Glutamatergic neuron (in vitro differentiated cells): ENCODE data around the gene C2orf76. TPM values are rescaled to one million over a fixed set of nuclear protein-coding genes. Genes with fewer than 3 reads are reported as not detected.

Experiments
- DNase-seq: peaks from one replicate; pipeline ENCODE4 v3.0.0; 2022
- H3K27ac Mint-ChIP-seq: one replicate; pipeline ENCODE4 v1.8.0; 2020; ENCODE audit warnings: mild to moderate bottlenecking, mixed read lengths, inconsistent platforms; ENCODE audit not compliant: unreplicated experiment
- H3K27me3 Mint-ChIP-seq: one replicate; pipeline ENCODE4 v1.8.0; 2020; ENCODE audit warnings: mild to moderate bottlenecking, moderate library complexity, mixed read lengths, inconsistent platforms; ENCODE audit not compliant: unreplicated experiment
- H3K36me3 Mint-ChIP-seq: one replicate; pipeline ENCODE4 v1.8.0; 2020; ENCODE audit warnings: mild to moderate bottlenecking, mixed read lengths, inconsistent platforms; ENCODE audit not compliant: unreplicated experiment
- H3K4me1 Mint-ChIP-seq: one replicate; pipeline ENCODE4 v1.8.0; 2020; ENCODE audit warnings: mild to moderate bottlenecking, low read depth, mixed read lengths, inconsistent platforms; ENCODE audit not compliant: unreplicated experiment
- H3K4me3 Mint-ChIP-seq: one replicate; pipeline ENCODE4 v1.8.0; 2020; ENCODE audit warnings: mild to moderate bottlenecking, mixed read lengths, inconsistent platforms; ENCODE audit not compliant: unreplicated experiment
- H3K9me3 Mint-ChIP-seq: one replicate; pipeline ENCODE4 v1.8.0; 2020; ENCODE audit warnings: mild to moderate bottlenecking, moderate library complexity, mixed read lengths, inconsistent platforms; ENCODE audit not compliant: unreplicated experiment
- CTCF ChIP-seq: fragments of 200-600 bp; sonication (generic); IDR thresholded peaks from one replicate; pipeline ENCODE4 v1.5.0; 2021; ENCODE audit not compliant: partially characterized antibody, unreplicated experiment
- total RNA-seq: library from RNA; stranded (reverse); fragmentation: NEBNext Ultra II Directional; extraction: Animal tissue kit (Norgen Biotek cat#: 25700); gene quantifications from one replicate; pipeline ENCODE4 v1.2.1, GENCODE V29; 2021; ENCODE audit not compliant: unreplicated experiment

C2orf76 gene
- total RNA-seq, 1 donor from 2014 or later: 10.4 TPM

GRCh38 chr2:119308793-119309330, 57.8 kb downstream of the C2orf76 start:
- DNase-seq: no peak
- Mint-ChIP-seq H3K27me3 (no peaks in the 10 kb centered on the region), H3K9me3 (no peaks in the 10 kb centered on the region), H3K4me3 (no peak overlapping the region), H3K4me1 (peaks cover 6% of the 10 kb centered on the region), H3K27ac (no peak overlapping the region), H3K36me3 (no peaks in the 10 kb centered on the region)
- TF ChIP-seq CTCF: no peak

- no peak overlapping the region for H3K27ac Mint-ChIP-seq
- no peak overlapping the region for H3K4me3 Mint-ChIP-seq
- no peak for TF ChIP-seq CTCF
- no peaks in the 10 kb centered on the region for H3K9me3 Mint-ChIP-seq
- no peaks in the 10 kb centered on the region for H3K36me3 Mint-ChIP-seq
- no peak for DNase-seq
- no peaks in the 10 kb centered on the region for H3K27me3 Mint-ChIP-seq
- H3K4me1 Mint-ChIP-seq: peaks cover 6% of the 10 kb centered on the region
Measured at GRCh38 chr2:119307419-119308140, 59.1 kb downstream of the C2orf76 start.

DNA sequence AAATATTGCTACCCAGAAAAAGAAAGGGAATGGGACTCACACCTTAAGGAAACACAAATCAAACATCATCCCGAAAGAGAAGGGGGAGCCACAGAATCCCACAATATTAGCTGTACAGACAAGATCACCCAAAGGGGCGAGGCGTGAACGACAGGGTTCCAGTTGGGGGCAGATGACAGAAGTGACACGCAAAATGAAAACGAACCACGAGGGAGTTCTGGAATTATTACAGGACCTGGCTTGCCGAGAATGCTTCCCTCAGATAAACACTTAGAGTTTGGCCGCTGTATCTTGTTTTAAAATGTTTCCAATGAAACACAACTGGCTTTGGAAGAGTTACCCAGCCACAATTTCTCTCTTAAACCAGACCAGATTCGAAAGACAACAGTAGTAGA, 60.4 kb downstream of the C2orf76 start:
- peaks cover 6% of the 10 kb centered on the region for H3K4me1 Mint-ChIP-seq
- DNase-seq: no peak
- H3K9me3 Mint-ChIP-seq: no peaks in the 10 kb centered on the region
- no peaks in the 10 kb centered on the region for H3K27me3 Mint-ChIP-seq
- H3K27ac Mint-ChIP-seq: no peak overlapping the region
- TF ChIP-seq CTCF: no peak
- H3K4me3 Mint-ChIP-seq: no peak overlapping the region
- no peaks in the 10 kb centered on the region for H3K36me3 Mint-ChIP-seq

DNA sequence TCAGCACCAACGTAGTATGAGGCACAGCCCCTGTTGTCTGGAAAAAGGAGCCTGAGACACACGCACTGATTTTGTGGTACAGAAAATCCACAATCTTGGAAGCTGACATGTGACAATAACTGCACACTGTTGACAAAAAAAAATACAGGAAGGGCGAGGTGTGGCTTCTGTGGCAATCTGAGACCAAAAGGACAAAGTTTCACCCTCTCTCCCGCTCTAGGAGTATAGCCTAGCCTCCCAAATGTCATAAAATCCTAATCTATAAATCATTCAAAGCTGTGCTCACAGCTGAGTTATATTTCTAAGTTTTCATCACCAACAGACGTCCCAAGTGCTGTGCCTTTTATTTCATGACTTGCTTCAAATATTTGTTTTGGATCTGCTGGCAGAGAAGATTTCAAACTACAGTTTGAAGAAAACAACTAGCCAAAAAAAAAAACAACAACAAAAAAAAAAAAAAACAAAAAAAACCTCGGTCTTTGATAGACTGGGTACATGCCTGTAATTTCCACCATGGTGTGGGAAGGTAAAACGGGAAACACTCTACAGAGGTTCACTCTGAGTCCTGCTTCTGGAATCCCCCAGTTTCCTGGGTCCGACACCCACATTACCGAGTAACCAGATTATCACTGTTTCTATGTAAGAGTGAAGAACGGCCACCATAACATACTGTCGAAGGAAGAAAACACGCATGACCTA, 61.0 kb downstream of the C2orf76 start:
- no peak for DNase-seq
- Mint-ChIP-seq H3K4me1 (peaks cover 6% of the 10 kb centered on the region), H3K27me3 (no peaks in the 10 kb centered on the region), H3K4me3 (no peak overlapping the region), H3K27ac (no peak overlapping the region), H3K9me3 (no peaks in the 10 kb centered on the region), H3K36me3 (no peaks in the 10 kb centered on the region)
- TF ChIP-seq CTCF: no peak

DNA sequence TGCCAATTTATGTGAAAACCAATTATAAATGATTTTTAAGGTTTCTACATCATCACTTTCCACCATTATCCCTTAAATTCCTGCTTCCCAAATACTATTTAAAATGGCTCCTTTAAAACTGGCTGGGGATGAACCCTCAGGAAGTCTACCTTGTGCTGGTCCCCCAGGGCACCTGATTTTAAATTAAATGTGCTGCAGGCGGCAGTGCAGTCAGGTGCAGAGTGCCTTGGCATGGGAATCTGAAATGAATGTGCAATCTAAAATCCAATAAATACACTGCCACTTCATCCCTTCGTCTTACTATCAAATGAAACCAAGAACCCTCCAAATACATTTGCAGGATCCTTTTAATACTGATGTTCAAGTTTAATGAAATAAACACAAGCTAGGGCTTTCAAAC, 61.8 kb downstream of the C2orf76 start:
- Mint-ChIP-seq H3K4me1 (peaks cover 6% of the 10 kb centered on the region), H3K9me3 (peaks cover 1% of the 10 kb centered on the region), H3K27ac (no peak overlapping the region), H3K4me3 (no peak overlapping the region), H3K27me3 (no peaks in the 10 kb centered on the region), H3K36me3 (no peaks in the 10 kb centered on the region)
- no peak for DNase-seq
- no peak for TF ChIP-seq CTCF
